Posterior cingulate gyrus (tissue), 11 donors: ENCODE data around the gene POMP.
A peak's percentile ranks its signal among the peaks of the same experiment; 100 is the strongest.

Experiments
- DNase-seq, 10 donors: peaks; one replicate each; pipeline versions ENCODE4 v3.0.0 to v3.0.0-alpha.2; 2020 to 2021; ENCODE audit warnings: mixed read lengths in 3 of 10
- intact Hi-C: fragments of 100-400 bp; cut with DNase I; formaldehyde crosslinking; loops from one replicate; pipeline ENCODE4 v1.15.1; 2023

Gene POMP, protein sequence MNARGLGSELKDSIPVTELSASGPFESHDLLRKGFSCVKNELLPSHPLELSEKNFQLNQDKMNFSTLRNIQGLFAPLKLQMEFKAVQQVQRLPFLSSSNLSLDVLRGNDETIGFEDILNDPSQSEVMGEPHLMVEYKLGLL

GRCh38 chr13:28658796-28659620, at the start of gene POMP:
Gene POMP (plus strand): TSS chr13:28659130. CDS start chr13:28659185, 55 bp downstream.
- peak; percentile 89 to 99 (median 94) for DNase-seq
- intact Hi-C loops, result loop anchor here (2.0 kb wide), 1 partner anchor 60 kb away; the partner anchor contains the start of gene SLC46A3

DNA sequence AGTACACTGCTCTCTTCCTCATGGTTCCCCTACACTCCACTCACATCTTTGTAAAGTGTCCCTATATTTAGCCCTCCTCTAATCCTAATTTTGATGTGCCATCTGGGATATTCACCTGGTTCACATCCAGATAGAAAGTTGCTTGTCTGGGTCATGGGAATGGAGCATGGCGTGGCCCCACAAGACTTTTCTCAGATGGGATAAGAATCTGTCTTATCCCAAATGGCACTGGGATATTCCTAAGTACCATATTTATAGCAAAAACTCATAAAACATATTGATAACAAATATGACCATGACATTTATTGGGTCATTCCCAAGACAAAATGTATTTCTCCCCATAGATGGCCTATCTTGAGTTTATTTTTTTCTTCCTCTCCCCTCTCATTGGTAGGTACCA, 49.5 kb upstream of the POMP start:
- intact Hi-C loops, result no loop called here
- DNase-seq, result no peak

DNA sequence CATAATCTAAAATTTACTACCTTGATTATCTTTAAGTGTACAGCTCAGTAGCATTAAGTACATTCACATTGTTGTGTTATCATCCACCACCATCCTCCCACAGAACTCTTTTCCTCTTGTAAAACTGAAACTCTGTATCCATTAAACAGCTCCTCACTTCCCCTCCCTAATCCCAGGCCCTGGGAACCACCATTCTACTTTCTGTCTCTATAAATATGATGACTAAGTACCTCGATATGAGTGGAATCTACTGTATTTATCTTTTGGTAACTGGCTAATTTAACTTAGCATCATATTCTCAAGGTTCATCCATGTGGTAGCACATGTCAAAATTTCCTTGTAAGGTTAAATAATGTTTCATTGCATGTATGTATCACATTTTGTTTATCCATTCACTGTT, 49.0 kb upstream of the POMP start:
- intact Hi-C loops, result no loop called here
- DNase-seq, result no peak

GRCh38 chr13:28610996-28611395, 47.9 kb upstream of the POMP start:
- DNase-seq, result no peak
- intact Hi-C loops, result no loop called here

GRCh38 chr13:28611654-28612131, 47.2 kb upstream of the POMP start:
- intact Hi-C loops, result no loop called here
- DNase-seq, result no peak

DNA sequence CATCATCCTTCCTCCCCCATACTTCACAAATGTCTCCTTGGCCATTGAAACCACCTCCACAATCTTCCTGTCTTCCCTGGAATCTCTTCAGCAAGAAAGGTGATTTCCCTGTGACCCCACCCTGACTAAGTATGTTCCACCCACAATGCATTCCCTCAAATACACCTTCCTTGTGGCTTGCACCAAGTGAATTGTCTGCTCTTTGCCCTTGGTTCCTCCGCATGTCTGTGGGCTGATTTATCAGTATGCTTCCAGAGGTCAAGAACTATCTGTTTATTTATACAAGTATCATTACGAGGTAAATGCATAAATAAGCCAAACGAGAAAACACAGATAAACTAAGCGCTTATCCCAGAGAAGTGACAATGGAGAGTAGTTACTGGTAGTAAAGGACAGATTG, 45.4 kb upstream of the POMP start:
- intact Hi-C loops, result no loop called here
- no peak for DNase-seq

GRCh38 chr13:28615916-28616446, 42.9 kb upstream of the POMP start:
- DNase-seq, result no peak
- intact Hi-C loops, result no loop called here

DNA sequence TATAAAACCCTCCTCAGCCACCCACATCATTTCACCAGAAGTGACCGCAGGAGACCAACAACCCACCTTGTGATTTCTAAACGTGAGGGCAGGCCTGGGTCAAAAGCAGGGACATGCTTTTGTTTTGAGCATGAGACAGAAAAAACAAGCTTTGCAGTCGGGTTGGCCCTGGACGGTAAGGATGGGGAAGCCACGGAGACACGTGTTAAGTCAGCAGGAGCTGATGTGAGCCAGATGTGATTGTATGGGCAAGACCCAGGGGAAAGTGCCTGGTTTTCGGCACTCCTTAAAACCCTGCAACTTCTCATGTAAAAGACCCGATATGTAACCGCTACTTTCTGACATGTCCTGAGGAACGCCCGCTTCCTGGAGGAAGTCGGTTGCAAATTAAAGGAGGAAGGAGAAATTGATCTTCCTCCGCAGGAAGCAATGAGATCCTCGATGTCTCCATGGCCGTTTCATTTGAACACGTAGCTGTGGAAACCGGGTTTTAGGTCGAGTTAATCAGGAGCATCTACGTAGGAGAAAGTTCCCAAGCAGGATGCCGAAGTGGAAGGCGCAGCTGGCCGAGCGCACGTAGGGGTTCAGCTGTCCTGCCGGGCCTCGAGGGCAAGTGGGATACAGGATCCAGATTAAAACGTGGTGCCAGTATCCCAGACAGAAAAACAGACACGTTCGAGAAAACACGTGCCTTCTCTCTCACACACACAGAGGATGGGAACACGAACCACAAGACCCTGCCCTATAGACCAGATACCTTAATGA, 40.5 kb upstream of the POMP start:
- intact Hi-C loops, result no loop called here
- no peak for DNase-seq

DNA sequence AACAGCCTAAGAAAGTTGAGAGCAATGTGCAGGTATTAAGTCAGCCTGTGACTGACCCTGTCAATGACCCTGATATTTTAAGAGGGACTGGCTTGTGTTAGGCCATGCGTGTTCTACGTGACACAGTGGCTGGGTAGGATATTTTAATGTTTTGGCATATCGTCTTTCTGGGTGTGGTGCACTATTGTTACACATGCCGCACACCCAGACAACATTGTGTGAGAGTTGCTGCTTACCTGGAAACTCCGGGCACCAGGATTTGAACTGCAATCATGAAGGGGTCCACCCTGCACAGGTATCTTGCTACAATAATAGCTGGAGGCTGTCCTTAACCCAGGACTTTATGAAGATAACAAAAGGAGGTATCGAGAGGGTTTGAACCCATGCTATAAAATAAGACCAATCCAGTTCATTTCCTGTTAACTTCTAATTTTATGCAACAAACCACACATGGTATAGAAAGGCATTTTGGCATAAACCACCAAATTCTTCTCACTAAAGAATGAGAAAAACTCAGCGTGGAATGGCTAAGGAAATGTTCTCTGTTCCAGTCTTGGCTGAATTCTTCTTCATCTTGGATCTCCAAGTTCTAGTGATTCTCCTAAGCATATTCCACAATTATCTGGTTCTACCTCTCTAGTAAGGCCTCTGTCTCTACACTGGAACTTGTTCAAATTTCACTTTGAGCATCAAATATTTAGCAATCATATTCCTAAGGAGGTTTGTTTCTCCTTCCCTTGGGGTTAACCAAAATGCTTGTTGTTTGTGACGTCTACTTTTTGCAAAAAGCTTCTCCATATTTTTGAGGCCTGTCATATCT, 38.7 kb upstream of the POMP start:
- intact Hi-C loops, result no loop called here
- DNase-seq, result no peak

DNA sequence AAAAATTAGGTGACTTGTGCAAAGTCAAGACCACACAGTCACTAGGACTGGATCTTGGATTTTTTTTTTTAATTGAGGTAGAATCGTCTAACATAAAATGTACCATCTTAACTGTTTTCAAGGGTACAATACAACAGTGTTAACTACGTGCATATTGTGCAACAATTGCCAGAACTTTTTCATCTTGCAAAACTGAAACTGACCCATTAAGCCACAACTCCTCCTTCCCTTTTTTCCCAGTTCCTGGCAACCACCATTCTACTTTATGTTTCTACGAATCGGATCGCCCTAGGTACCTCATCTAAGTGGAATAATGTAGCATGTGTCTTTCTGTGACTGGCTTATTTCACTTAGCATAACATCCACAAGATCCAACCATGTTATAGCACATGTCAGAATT, 37.5 kb upstream of the POMP start:
- intact Hi-C loops, result no loop called here
- DNase-seq, result no peak

DNA sequence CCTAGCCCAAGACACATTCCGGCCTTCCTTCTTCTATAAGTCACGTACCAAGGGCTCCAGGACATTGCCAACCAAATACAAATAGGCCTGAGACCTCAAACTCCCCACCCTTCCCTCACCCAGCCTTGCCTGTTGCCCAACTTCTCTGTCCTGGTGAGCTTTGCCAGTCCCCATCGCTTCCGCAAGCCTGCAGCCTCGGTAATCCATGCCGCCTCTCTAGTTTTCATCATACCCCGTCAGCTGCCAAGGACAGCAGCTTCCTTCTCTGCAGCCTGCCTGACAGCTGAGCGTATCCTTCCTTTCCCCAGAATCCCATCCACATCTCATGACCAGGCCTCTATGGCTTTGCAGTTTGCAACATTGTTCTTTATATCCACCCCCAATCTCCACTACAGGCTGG, 36.6 kb upstream of the POMP start:
- intact Hi-C loops, result no loop called here
- peak in 4 of 10 donors; percentile 16 to 87 (median 32) for DNase-seq

DNA sequence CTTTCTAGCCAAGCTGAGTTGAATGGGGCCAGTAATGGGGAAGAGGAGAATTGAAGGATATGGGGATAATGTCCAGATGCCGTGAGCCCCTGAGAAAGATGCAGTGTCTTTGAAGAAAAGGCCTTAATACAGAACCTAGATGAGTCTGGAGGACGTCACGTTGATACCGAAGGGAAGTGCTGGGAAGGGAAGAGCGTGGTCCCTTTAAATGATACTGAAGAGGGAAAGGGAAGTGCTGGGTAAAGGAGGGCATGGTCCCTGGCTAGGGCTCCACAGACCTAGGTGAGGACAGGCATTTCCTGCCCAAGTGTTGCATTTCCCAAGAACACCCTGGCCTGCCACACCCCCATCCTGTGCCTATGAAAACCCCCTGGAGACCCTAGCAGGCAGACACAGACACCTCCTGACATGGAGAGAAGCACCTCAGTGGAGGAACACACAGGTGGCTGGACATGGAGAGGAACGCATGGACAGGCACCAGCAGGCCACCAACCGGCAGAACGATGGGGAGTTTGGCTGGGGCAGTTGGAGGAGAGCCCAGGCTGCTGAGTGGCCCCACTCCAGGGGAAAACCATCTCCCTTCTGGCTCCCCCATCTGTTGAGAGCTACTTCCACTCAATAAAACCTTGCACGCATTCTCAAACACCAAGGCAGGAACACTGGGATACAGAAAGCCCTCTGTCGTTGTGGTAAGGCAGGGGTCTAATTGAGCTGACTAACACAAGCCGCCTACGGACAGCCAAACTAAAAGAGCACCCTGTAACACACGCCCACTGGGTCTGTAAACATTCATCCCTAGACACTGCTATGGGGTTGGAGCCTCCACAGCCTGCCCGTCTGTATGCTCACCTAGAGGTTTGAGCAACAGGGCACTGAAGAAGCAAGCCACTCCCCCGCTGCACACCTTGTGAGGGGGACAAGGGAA, 34.9 kb upstream of the POMP start:
- intact Hi-C loops, result no loop called here

GRCh38 chr13:28624707-28625432, 34.1 kb upstream of the POMP start:
- DNase-seq, result no peak
- intact Hi-C loops, result no loop called here

More for the DNA sequence above, 34.9 kb upstream of the POMP start:
- peak in 1 of 10 donors; percentile 63 for DNase-seq

GRCh38 chr13:28626266-28626665, 32.7 kb upstream of the POMP start:
- intact Hi-C loops, result no loop called here
- DNase-seq, result no peak

DNA sequence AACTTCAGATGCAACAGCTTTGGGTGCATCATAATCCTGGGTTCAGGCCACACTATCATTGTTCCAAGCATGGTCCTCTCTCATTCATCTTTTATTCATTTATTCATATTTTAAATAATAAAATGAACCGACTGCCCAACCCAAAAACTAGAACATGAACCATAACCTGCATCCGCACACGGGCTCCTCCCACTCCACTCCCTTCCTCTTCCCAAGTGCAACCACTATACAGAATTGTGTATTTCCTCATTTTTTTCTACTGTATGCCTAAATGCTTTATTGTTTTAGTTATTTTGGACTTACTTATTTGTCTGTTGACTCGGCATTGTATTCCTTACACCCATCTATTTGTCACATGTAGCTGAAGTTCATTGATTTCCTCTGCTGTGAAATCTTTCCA, 30.7 kb upstream of the POMP start:
- DNase-seq, result no peak
- intact Hi-C loops, result no loop called here

GRCh38 chr13:28630869-28631268, 28.1 kb upstream of the POMP start:
- intact Hi-C loops, result no loop called here
- no peak for DNase-seq

GRCh38 chr13:28631801-28632200, 27.1 kb upstream of the POMP start:
- intact Hi-C loops, result no loop called here
- no peak for DNase-seq

DNA sequence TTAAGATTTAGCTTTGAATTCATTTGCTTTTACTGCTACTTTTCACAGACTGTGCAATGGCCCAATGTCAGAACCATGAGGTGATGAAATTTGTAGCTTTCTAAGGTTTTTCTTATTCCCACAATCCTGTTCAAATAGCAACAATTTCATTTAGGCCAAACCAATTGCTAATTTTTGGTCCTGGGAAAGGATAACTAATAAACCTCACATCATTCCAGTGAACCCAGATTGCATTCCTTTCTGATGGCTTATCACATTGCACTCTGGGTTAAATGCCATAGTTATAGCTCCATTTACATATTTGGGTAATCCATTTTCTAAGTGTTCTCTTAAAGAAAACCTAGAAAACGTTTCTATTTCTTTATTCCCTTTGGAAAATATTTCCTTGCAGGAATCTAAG, 22.9 kb upstream of the POMP start:
- intact Hi-C loops, result loop anchor here (1.0 to 5.0 kb wide), 3 partner anchors 105 to 311 kb away; no protein-coding TSS in a partner anchor

More for the DNA sequence above, 22.9 kb upstream of the POMP start:
- DNase-seq, result no peak
